K562 (cell line): Measurements from ENCODE around the gene BEST4. TPM values are rescaled to one million over a fixed set of nuclear protein-coding genes. Genes with fewer than 3 reads are reported as not detected.

ENCODE experiments used
- ELF1 ChIP-seq: fragments of 200-800 bp; sonication (Bioruptor generic); IDR thresholded peaks from 2 replicates; pipeline ENCODE4 v1.6.1; 2016; ENCODE audit warnings: missing genetic modification characterization, missing compliant biosample characterization
- HMG20B ChIP-seq: fragments of 250-450 bp; sonication (Bioruptor Pico); IDR thresholded peaks from 2 replicates; pipeline ENCODE4 v1.5.0; 2021; ENCODE audit warnings: mild to moderate bottlenecking
- HMGXB4 ChIP-seq: sonication (generic); formaldehyde crosslinking; IDR thresholded peaks from 2 replicates; pipeline ENCODE4 v1.8.1; 2023; ENCODE audit warnings: mild to moderate bottlenecking, missing genetic modification reagents
- KHSRP ChIP-seq: fragments of 450-650 bp; IDR thresholded peaks from 2 replicates; pipeline ENCODE4 v1.6.1; 2017
- KLF6 ChIP-seq: fragments of 250-450 bp; sonication (Bioruptor Pico); IDR thresholded peaks from 2 replicates; pipeline ENCODE4 v1.4.0; 2020; ENCODE audit warnings: mild to moderate bottlenecking, moderate library complexity, borderline replicate concordance
- NFATC3 ChIP-seq: fragments of 450-650 bp; IDR thresholded peaks from 2 replicates; pipeline ENCODE4 v1.6.1; 2017; ENCODE audit warnings: mild to moderate bottlenecking
- NONO ChIP-seq, 2 experiments: fragments of 200-400 bp in 1 of 2; fragments of 450-650 bp in 1 of 2; formaldehyde crosslinking in 1 of 2; IDR thresholded peaks; 2 replicates each; pipeline ENCODE4 v1.6.1; 2017; ENCODE audit warnings: low read depth in 2 of 2, mild to moderate bottlenecking in 2 of 2, moderate library complexity in 2 of 2, low read length in 1 of 2
- RB1 ChIP-seq: fragments of 450-650 bp; IDR thresholded peaks from 2 replicates; pipeline ENCODE4 v1.6.1; 2017; ENCODE audit warnings: low read depth, mild to moderate bottlenecking
- RREB1 ChIP-seq: fragments of 250-450 bp; sonication (Bioruptor Pico); IDR thresholded peaks from 2 replicates; pipeline ENCODE4 v1.4.0; 2020
- SAP30 ChIP-seq: fragments of 200-600 bp; sonication (generic); IDR thresholded peaks from 2 replicates; pipeline ENCODE4 v1.6.1; 2012; ENCODE audit warnings: borderline replicate concordance, low read depth, mild to moderate bottlenecking, moderate library complexity, low read length, control low read depth, inconsistent platforms; ENCODE audit not compliant: insufficient read depth, poor library complexity, severe bottlenecking
- SMARCC2 ChIP-seq: fragments of 450-650 bp; IDR thresholded peaks from 2 replicates; pipeline ENCODE4 v1.6.1; 2017; ENCODE audit warnings: antibody characterized with exemption, moderate library complexity, mild to moderate bottlenecking, low read depth
- TBP ChIP-seq: optimal IDR thresholded peaks from 2 replicates; pipeline ENCODE3; 2011; ENCODE audit warnings: low read depth, low read length, improper control_type of control experiment
- ZFP1 ChIP-seq: fragments of 450-650 bp; formaldehyde crosslinking; IDR thresholded peaks from 2 replicates; pipeline ENCODE4 v1.4.0; 2020; ENCODE audit warnings: mild to moderate bottlenecking, mixed read lengths
- ZNF143 ChIP-seq: sonication (generic); formaldehyde crosslinking; IDR thresholded peaks from 2 replicates; pipeline ENCODE4 v1.9.0; 2022; ENCODE audit warnings: mild to moderate bottlenecking, missing genetic modification reagents
- ZNF445 ChIP-seq: fragments of 250-450 bp; sonication (Bioruptor Pico); IDR thresholded peaks from 2 replicates; pipeline ENCODE4 v1.4.0; 2020; ENCODE audit warnings: low read depth, mild to moderate bottlenecking, moderate library complexity
- polyA plus RNA-seq, 8 experiments: library from polyadenylated mRNA; depleted of rRNA in 4 of 8; stranded (reverse) in 5 of 8; unstranded in 3 of 8; fragments of >200 nt; fragmentation: Nextera tagmentation in 2 of 8; fragmentation: Illumina TruSeq in 1 of 8; extraction: Ambion mirVana in 2 of 8; extraction: Trizol in 1 of 8; gene quantifications; 2 replicates each; pipeline versions ENCODE4 v1.2.1 to v1.2.3, GENCODE V29; 2011 to 2014; ENCODE audit warnings: inconsistent platforms in 1 of 8, missing spikeins in 1 of 8
- total RNA-seq, 7 experiments: library from RNA; depleted of rRNA in 6 of 7; stranded (reverse); fragments of >200 nt in 6 of 7; fragmentation: Illumina TruSeq in 2 of 7; extraction: Trizol in 2 of 7; gene quantifications; 2 replicates each; pipeline versions ENCODE4 v1.2.1 to v1.2.3, GENCODE V29; 2011 to 2021; ENCODE audit warnings: low replicate concordance in 1 of 7
- TF ChIP-seq, protein P1 (sequence below), 2 experiments: IDR thresholded peaks in 1 of 2; conservative IDR thresholded peaks in 1 of 2; 2 replicates each; pipeline ENCODE4 v1.6.1; 2016; ENCODE audit warnings: low read depth in 2 of 2, mild to moderate bottlenecking in 1 of 2, missing compliant biosample characterization in 1 of 2, missing genetic modification characterization in 1 of 2, moderate library complexity in 1 of 2

The BEST4 gene
- total and polyA plus RNA-seq, 9 of the 15 experiments (the other 6 are each of a cell fraction or from before 2014, with no cell fraction given) = 0.07 to 0.11 TPM; not detected in 7

GRCh38 chr1:44775078-44775929 is 12.7 kb downstream of the BEST4 start, which contains the start of gene RPS8 (continued):
- TF ChIP-seq HMGXB4 (CRISPR knock-in tag) = no peak; the same call in 1 of the 2 replicates
- peak; percentile 69; the same call in 1 of the 2 replicates for TF ChIP-seq RREB1 (CRISPR knock-in tag)
- TF ChIP-seq SMARCC2 = peak; percentile 75; the same call in 1 of the 2 replicates
- TF ChIP-seq SAP30 = peak; percentile 78
- peak; percentile 95 for TF ChIP-seq KLF6 (CRISPR knock-in tag)
- 0 out of 2 replicates have a peak, but pooled peaks have one; percentile 71 for TF ChIP-seq ZNF445 (CRISPR knock-in tag)
- TF ChIP-seq NONO (IDR thresholded peaks at IDR 0.05; ENCODE audit: low read depth in 2 of 2, low read length in 1 of 2) = peak; percentile 87 to 93
- peak; percentile 99 for TF ChIP-seq TBP
- TF ChIP-seq, protein P1, sequence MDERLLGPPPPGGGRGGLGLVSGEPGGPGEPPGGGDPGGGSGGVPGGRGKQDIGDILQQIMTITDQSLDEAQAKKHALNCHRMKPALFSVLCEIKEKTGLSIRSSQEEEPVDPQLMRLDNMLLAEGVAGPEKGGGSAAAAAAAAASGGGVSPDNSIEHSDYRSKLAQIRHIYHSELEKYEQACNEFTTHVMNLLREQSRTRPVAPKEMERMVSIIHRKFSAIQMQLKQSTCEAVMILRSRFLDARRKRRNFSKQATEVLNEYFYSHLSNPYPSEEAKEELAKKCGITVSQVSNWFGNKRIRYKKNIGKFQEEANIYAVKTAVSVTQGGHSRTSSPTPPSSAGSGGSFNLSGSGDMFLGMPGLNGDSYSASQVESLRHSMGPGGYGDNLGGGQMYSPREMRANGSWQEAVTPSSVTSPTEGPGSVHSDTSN (CRISPR knock-in tag; IDR thresholded peaks at IDR 0.05; ENCODE audit: low read depth) = no peak
- TF ChIP-seq, protein P1 (tag; conservative IDR thresholded peaks at IDR 0.05; ENCODE audit: low read depth) = 0 out of 2 replicates have a peak, but pooled peaks have one; percentile 4
- peak; percentile 62; the same call in 1 of the 2 replicates for TF ChIP-seq ELF1 (tag)
- peak; percentile 96 for TF ChIP-seq RB1
- no peak for TF ChIP-seq HMG20B
- peak; percentile 70 for TF ChIP-seq ZNF143
- TF ChIP-seq ZFP1 = no peak
- TF ChIP-seq NFATC3 = peak; percentile 91
- TF ChIP-seq KHSRP = peak; percentile 96
